ENCODE measurements around the gene XRCC5.

The XRCC5 gene

DNA sequence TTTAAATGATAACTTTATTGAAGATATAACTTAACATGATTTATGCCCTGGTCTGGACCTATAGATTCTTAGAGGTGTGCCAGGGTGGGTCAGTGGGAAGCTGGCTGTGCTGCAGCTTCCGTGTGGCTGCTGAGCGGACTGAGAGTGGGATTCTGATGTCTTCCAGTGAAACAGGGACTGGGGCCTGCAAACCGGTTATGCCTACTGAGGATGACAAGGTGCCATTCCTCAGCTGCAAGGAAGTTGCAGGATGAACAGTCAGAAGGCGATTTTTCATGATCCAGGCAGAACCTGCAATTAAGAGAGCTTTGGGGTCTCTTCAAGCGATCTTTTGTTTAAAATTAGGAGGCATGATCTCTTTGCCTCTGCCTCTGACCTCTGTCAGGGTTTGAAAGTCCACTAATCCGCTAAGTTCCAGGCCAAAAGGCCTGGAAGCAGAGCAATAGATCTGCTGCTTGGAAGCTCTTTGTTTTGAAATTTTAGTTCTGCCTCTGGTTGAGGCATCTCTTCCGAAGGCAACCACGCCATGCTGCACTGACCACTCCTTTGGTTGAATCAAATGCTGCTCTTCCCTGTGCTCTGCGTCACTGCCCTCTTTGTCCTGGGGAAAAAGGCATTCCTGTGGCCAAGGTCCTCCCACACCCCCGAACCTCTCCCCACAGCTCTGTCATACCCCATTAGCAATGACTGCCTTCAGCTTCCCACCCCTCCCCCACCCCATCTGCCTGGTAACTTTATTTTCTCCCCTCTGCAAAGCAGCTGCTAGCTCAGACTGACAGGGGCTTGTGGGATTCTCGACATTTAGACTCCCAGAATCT, 25.5 kb upstream of the XRCC5 start:
- no peak overlapping the region for H3K27ac ChIP-seq
- no peak for DNase-seq (ENCODE audit: low read depth, low spot score)

- H3K27ac ChIP-seq: no peak overlapping the region
- no peak for DNase-seq (ENCODE audit: low read depth, low spot score)
Observed at GRCh38 chr2:216084547-216084946, 24.6 kb upstream of the XRCC5 start.

DNA sequence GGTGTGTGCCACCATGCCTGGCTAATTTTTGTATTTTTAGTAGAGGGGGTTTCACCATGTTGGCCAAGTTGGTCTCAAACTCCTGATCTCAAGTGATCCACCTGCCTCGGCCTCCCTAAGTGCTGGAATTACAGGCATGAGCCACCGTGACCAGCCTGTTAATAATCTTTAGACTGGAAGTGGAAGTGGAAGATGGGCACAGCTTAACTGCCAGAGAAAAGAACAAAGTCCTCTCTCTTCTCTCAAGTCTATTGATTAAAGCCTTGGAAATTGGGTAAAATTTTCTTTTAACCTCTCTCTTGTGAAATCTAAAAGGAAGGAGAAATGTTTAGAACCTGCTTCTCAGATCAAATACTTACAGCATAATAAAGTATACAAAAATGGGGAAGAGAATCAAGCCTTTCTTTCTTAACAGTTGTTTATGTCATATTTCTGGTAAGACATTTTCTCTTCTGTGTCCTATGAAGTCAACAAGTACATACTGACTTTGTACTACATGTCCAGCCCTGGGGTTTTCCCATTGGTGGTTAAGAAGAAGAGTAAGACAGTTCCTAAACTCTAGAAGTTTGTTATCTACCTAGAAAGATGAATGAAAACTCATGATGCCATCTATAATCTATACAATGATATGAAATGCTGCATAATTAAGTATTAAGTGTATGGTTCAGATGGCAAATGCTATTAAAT, 22.8 kb upstream of the XRCC5 start:
- no peak overlapping the region for H3K27ac ChIP-seq
- DNase-seq (ENCODE audit: low read depth, low spot score): no peak

DNA sequence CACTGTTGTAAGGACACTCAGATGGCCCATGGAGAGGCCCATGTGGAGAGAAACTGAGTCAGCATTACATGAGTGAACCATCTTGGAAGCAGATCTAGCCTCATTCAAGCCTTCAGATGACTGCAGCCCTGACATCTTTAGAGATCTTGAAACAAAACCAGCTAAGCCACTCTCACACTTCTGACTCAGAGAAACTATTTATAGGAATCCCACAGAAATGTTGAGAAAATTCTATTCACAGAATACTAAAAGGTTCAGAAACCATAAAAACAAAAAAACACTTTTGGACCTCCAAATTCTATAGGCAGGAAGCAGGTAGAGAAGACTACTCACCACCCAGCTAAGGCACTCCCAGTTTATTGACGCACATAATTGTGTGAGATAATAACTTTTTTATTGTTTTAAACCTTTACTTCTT, 18.8 kb upstream of the XRCC5 start:
- no peak for DNase-seq (ENCODE audit: low read depth, low spot score)
- H3K27ac ChIP-seq: no peak overlapping the region

GRCh38 chr2:216092646-216093045, 16.5 kb upstream of the XRCC5 start:
- H3K27ac ChIP-seq: no peak overlapping the region
- no peak for DNase-seq (ENCODE audit: low read depth, low spot score)

GRCh38 chr2:216094701-216095100, 14.4 kb upstream of the XRCC5 start:
- H3K27ac ChIP-seq: no peak overlapping the region
- no peak for DNase-seq (ENCODE audit: low read depth, low spot score)

DNA sequence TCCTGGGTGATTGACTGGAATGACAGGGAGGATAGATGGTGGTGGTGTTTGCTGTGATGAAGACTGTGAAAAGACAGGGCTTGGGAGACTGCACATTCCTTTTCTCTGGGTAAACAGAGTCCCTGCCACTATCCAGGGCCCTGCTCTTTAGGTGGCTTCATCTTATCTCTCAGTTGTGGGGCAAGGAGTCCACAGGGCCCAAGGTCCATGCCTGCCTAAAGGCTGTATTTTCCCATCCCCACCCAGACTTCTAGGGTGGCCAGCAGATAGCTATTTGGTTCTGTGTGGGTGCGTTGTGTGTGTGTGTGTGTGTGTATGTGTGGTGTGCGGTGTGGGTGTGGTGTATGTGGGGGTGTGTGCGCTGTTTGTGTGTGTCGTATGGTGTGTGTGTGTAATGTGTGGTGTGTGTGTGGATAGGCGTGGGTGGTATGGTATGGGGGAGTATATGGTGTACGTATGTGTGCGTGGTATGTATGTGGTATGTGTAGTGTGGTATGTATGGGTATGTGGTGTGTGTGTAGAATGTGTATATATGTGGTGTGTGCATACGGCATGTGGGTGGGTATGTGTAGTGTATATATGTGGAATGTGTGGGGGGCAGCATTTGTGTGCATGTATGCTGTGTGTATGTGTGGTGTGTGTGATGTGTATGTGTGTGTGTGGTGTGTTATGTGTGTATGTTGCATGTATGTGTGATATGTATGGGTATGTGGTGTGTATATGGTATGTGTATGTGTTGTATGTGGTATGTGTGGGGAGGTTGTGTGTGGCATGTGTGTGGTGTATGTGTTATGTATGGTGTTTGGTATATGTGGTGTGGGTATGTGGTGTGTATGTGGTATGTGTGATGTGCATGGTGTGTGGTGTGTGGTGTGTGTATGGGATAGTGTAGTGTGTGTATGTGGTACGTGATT, 10.5 kb upstream of the XRCC5 start:
- no peak for DNase-seq (ENCODE audit: low read depth, low spot score)
- no peak overlapping the region for H3K27ac ChIP-seq

- no peak for DNase-seq (ENCODE audit: low read depth, low spot score)
- H3K27ac ChIP-seq: no peak overlapping the region
Observed at GRCh38 chr2:216101109-216101508, 8.0 kb upstream of the XRCC5 start.

GRCh38 chr2:216103213-216103612, 5.9 kb upstream of the XRCC5 start:
- no peak overlapping the region for H3K27ac ChIP-seq
- DNase-seq (ENCODE audit: low read depth, low spot score): no peak

DNA sequence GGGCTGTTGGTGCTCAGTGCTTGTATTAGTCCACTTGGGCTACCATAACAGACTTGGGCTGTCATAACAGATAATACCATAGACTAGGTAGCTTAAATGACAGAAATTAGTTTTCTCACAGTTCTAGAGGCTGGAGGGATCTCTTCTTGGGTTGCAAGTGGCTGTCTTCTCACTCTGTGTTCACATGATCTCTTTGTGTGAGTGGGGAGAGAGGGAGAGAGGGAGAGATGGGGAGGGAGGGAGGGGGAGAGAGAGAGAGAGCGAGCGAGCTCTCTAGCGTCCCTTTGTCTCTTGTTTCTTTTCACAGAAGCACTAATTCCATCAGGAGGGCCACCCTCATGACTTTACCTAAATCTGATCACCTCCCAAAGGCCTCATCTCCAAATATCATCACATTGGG, 4.5 kb upstream of the XRCC5 start:
- H3K27ac ChIP-seq: no peak overlapping the region
- no peak for DNase-seq (ENCODE audit: low read depth, low spot score)

DNA sequence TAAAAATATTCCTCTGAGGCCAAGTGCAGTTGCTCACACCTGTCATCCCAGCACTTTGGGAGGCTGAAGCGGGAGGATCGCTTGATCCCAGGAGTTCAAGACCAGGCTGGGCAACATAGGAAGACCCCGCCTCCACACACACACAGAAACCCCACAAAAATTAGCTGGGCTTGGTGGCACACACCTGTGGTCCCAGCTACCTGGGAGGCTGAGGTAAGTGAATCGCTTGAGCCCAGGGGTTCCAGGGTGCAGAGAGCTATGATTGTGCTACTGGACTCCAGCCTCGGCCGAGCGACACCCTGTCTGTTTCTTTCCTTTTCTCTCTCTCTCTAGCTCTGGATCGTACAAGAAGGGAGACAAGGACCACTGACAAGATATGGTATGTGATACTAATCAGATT, 1.8 kb upstream of the XRCC5 start:
- H3K27ac ChIP-seq: no peak overlapping the region
- DNase-seq (ENCODE audit: low read depth, low spot score): no peak

DNA sequence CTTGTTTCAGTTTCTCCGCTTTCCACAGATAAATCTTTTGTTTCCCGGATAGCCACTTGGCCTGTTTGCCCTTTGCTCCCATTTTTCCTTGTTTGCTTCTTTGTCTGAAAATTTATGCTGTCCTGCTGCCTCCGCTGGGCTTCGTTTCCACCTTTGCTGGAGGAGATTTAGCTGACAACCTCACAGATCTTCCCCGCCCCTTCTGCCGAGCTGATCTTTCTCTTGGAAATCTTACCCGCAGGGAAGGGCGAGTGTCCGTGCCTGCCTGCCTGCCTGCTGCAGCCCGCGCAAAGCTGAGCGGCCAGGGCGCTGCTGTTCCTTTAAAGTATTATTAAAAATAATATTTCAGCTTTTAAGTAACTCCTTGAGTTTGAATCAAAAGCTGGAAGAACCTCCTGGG, 1.4 kb upstream of the XRCC5 start:
- no peak for DNase-seq (ENCODE audit: low read depth, low spot score)
- H3K27ac ChIP-seq: no peak overlapping the region

- no peak for DNase-seq (ENCODE audit: low read depth, low spot score)
Observed at GRCh38 chr2:216108310-216108966, 710 bp upstream of the XRCC5 start.

GRCh38 chr2:216109962-216110614, 940 bp downstream of the XRCC5 start:
- no peak for DNase-seq (ENCODE audit: low read depth, low spot score)
- peak overlapping the region; percentile 68 for H3K27ac ChIP-seq

More at GRCh38 chr2:216108310-216108966, 710 bp upstream of the XRCC5 start:
- peak overlapping the region; percentile 68 for H3K27ac ChIP-seq

DNA sequence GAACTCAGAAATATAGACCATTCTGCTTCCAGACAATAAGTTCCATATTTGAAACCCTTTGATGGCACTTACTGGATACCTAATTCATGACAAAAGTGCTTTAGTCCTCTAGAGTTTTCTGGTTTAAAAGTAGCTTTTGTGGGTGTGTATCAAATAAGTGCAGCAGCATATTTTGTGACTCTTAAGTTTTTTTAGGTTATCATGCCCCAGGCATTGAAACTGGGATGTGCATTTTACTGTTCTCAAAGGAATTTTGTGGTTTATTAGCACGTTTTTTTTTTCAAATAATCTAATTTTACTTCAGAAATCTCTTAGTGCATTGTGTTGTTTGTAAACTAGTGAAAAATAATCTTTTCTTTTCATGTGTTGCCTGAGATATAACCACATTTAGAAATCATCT, 1.5 kb downstream of the XRCC5 start:
- DNase-seq (ENCODE audit: low read depth, low spot score): no peak
- peak overlapping the region; percentile 68 for H3K27ac ChIP-seq

- peak overlapping the region; percentile 3 for H3K27ac ChIP-seq
- no peak for DNase-seq (ENCODE audit: low read depth, low spot score)
Observed at GRCh38 chr2:216111122-216111521, 2.0 kb downstream of the XRCC5 start.

- no peak overlapping the region for H3K27ac ChIP-seq
- no peak for DNase-seq (ENCODE audit: low read depth, low spot score)
Observed at GRCh38 chr2:216112926-216113325, 3.8 kb downstream of the XRCC5 start.

DNA sequence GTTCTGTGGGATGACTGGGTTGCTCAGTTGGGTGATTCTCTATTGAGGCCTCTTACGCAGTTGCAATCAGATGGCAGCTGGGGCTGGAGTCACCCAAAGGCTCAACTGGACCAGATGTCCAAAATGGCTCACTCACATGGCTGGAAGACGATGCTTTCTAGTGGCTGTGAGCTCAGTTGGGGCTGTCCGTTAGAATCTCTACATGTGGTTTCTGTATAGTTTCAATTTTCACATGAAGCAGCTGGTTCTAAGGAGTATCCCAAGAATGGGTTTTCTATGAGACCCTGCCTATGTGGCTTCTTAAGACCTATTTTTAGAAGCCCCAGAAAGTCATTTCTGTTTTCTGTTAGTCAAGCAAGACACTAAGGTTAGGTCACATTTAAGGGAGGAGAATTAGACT, 4.4 kb downstream of the XRCC5 start:
- peak overlapping the region; percentile 59 for H3K27ac ChIP-seq
- DNase-seq (ENCODE audit: low read depth, low spot score): no peak

DNA sequence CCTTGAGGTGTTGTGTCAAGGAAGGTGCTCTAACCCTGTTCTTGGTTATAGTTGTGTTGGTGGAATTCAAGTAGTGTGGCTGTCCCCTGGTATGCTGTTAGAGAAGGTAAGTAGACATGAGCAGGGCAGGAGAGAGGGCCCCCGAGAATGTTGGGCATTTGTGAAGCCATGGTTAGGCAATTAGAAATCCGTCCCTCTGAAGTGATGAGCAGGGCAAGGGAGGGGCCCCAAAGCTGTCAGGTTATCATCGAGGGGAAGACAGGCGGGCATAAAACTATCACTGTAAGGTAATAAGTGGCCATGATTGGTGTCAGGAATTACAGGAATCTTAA, 5.2 kb downstream of the XRCC5 start:
- DNase-seq (ENCODE audit: low read depth, low spot score): no peak
- H3K27ac ChIP-seq: peak overlapping the region; percentile 59
